T-helper 2 cell treated with Interferon-gamma antibody and Interleukin-4, amounts not matched to agents 100 ng/mL and 5 ng/mL, for 36 hours (primary cell): ENCODE results near the gene PCDHB5. TPM values are rescaled to one million over a fixed set of nuclear protein-coding genes. Genes with fewer than 3 reads are reported as not detected.
"Not testable (repeated sequence)": the region's sequence is repeated elsewhere in the genome, so short reads cannot be mapped to it uniquely, and the experiment has no call there.

Experiments used
- intact Hi-C: fragments of 100-400 bp; cut with micrococcal nuclease; formaldehyde crosslinking; loops from one replicate; pipeline ENCODE4 v1.15.1; 2023
- total RNA-seq: library from RNA; stranded (reverse); gene quantifications from 2 replicates; pipeline ENCODE4 v1.2.3, GENCODE V29; 2022

The PCDHB5 gene
- total RNA-seq, result not detected in 2 replicates

DNA sequence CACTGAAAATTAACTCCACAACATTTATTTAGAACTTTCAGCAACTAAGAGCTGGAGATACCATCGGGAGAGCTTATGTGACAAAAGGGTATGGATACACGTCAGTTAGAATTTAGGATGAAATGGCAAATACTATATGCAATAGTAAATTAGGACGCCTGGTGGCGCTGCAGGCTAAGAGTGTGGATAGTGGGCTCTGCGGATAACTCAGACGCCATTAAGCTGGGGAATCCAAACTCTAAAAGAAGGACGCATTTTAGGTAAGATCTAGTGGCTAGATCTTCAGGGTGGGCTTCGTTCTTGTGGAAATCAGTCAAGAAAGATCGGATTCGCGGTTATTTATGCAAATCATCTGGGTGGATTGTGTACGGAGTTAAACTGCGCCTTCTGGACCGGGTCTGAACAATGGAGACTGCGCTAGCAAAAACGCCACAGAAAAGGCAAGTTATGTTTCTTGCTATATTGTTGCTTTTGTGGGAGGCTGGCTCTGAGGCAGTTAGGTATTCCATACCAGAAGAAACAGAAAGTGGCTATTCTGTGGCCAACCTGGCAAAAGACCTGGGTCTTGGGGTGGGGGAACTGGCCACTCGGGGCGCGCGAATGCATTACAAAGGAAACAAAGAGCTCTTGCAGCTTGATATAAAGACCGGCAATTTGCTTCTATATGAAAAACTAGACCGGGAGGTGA lies at the start of gene PCDHB5:
Gene PCDHB5 (plus strand): TSS at position 177 of the 688 bp plus-strand sequence. CDS start 229 bp downstream, at position 406.
- intact Hi-C loops, result no loop called here

GRCh38 chr5:141094481-141095262 lies 40.3 kb upstream of the PCDHB5 start, which contains the start of gene PCDHB2:
TSS of gene PCDHB2 (plus strand) at chr5:141094615. CDS start at chr5:141094791, 176 bp downstream.
- intact Hi-C loops, result no loop called here

DNA sequence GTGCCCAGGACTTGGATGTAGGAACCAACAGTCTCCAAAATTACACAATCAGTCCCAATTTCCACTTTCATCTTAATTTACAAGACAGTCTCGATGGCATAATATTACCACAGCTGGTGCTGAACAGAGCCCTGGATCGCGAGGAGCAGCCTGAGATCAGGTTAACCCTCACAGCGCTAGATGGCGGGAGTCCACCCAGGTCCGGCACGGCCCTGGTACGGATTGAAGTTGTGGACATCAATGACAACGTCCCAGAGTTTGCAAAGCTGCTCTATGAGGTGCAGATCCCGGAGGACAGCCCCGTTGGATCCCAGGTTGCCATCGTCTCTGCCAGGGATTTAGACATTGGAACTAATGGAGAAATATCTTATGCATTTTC lies 39.8 kb upstream of the PCDHB5 start:
- intact Hi-C loops, result no loop called here

- intact Hi-C loops, result not testable (repeated sequence)
These were observed 38.8 kb upstream of the PCDHB5 start for GRCh38 chr5:141096181-141096580.

DNA sequence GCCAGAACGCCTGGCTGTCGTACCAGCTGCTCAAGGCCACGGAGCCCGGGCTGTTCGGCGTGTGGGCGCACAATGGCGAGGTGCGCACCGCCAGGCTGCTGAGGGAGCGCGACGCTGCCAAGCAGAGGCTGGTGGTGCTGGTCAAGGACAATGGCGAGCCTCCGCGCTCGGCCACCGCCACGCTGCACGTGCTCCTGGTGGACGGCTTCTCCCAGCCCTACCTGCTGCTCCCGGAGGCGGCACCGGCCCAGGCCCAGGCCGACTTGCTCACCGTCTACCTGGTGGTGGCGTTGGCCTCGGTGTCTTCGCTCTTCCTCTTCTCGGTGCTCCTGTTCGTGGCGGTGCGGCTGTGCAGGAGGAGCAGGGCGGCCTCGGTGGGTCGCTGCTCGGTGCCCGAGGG lies 38.4 kb upstream of the PCDHB5 start:
- intact Hi-C loops, result not testable (repeated sequence)

DNA sequence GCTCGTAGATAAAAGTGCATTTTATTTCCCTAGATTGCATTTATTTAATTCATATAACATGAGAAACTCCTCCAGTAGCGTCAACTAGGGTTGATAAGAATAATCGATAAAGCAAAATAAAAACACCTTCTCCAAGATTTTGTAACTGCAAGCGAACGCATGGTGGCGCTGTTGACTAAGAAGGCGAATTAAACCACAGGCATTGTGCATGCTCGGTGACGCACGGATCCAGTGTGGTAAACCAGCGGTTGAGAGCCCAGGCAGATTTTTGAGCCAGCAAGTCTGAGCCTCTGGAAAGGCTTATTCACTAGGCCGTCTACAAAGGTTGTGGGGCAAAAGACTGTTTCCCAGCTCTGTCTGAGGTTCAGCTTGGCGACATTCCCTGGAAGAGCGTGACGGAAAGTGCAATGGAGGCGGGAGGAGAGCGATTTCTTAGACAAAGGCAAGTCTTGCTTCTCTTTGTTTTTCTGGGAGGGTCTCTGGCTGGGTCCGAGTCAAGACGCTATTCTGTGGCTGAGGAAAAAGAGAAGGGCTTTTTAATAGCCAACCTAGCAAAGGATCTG lies 34.7 kb upstream of the PCDHB5 start, which contains the start of gene PCDHB3:
Gene PCDHB3 (plus strand): TSS at position 231 of the 563 bp plus-strand sequence. CDS start 177 bp downstream, at position 408.
- intact Hi-C loops, result no loop called here

- intact Hi-C loops, result no loop called here
These were observed 33.9 kb upstream of the PCDHB5 start for GRCh38 chr5:141101059-141101458.

DNA sequence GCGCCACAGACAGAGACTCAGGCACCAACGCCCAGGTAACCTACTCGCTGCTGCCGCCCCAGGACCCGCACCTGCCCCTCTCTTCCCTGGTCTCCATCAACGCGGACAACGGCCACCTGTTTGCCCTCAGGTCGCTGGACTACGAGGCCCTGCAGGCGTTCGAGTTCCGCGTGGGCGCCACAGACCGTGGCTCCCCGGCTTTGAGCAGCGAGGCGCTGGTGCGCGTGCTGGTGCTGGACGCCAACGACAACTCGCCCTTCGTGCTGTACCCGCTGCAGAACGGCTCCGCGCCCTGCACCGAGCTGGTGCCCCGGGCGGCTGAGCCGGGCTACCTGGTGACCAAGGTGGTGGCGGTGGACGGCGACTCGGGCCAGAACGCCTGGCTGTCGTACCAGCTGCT lies 32.9 kb upstream of the PCDHB5 start:
- intact Hi-C loops, result not testable (repeated sequence)

DNA sequence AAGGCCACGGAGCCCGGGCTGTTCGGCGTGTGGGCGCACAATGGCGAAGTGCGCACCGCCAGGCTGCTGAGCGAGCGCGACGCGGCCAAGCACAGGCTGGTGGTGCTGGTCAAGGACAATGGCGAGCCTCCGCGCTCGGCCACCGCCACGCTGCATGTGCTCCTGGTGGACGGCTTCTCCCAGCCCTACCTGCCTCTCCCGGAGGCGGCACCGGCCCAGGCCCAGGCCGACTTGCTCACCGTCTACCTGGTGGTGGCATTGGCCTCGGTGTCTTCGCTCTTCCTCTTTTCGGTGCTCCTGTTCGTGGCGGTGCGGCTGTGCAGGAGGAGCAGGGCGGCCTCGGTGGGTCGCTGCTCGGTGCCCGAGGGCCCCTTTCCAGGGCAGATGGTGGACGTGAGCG lies 32.5 kb upstream of the PCDHB5 start:
- intact Hi-C loops, result not testable (repeated sequence)

GRCh38 chr5:141105350-141105749 lies 29.7 kb upstream of the PCDHB5 start:
- intact Hi-C loops, result no loop called here

GRCh38 chr5:141119250-141119649 lies 15.8 kb upstream of the PCDHB5 start:
- intact Hi-C loops, result no loop called here

DNA sequence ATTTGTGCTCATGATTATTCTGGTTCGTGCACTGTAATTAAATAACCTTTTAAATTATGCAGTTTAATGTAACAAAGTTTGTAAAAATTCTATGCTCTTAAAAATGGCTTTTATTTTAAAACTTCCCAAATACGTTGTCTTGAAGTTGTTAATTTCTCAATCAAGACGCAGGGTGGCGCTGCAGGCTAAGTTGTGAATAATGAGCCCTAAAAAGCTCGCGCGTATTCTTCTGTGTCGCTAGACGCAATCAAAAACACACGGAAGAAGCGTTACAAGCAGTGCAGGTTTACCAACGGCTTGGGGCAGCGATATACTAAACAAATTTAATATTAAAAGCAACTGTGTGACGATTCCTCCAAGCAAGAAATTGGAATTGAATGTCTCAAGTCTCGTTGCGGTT lies 13.4 kb upstream of the PCDHB5 start, which contains the start of gene PCDHB4:
Gene PCDHB4 (plus strand): TSS at position 256 of the 400 bp plus-strand sequence. CDS start 181 bp downstream, outside the sequence.
- intact Hi-C loops, result no loop called here

GRCh38 chr5:141121985-141122384 lies 13.0 kb upstream of the PCDHB5 start:
- intact Hi-C loops, result no loop called here

GRCh38 chr5:141123396-141124135 lies 11.4 kb upstream of the PCDHB5 start:
- intact Hi-C loops, result not testable (repeated sequence)

- intact Hi-C loops, result no loop called here
These were observed 7.7 kb upstream of the PCDHB5 start for GRCh38 chr5:141127305-141127704.

DNA sequence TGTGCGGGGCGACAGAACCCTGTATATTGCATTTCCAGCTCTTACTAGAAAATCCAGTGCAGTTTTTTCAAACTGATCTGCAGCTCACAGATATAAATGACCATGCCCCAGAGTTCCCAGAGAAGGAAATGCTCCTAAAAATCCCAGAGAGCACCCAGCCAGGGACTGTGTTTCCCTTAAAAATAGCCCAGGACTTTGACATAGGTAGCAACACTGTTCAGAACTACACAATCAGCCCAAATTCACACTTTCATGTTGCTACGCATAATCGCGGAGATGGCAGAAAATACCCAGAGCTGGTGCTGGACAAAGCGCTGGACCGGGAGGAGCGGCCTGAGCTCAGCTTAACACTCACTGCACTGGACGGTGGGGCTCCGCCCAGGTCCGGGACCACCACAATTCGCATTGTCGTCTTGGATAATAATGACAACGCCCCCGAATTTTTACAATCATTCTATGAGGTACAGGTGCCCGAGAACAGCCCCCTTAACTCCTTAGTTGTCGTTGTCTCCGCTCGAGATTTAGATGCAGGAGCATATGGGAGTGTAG lies 786 bp downstream of the PCDHB5 start:
- intact Hi-C loops, result no loop called here

DNA sequence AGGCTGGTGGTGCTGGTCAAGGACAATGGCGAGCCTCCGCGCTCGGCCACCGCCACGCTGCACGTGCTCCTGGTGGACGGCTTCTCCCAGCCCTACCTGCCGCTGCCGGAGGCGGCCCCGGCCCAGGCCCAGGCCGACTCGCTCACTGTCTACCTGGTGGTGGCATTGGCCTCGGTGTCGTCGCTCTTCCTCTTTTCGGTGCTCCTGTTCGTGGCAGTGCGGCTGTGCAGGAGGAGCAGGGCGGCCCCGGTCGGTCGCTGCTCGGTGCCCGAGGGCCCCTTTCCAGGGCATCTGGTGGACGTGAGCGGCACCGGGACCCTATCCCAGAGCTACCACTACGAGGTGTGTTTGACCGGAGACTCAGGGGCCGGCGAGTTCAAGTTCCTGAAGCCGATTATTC lies 2.3 kb downstream of the PCDHB5 start:
- intact Hi-C loops, result not testable (repeated sequence)

DNA sequence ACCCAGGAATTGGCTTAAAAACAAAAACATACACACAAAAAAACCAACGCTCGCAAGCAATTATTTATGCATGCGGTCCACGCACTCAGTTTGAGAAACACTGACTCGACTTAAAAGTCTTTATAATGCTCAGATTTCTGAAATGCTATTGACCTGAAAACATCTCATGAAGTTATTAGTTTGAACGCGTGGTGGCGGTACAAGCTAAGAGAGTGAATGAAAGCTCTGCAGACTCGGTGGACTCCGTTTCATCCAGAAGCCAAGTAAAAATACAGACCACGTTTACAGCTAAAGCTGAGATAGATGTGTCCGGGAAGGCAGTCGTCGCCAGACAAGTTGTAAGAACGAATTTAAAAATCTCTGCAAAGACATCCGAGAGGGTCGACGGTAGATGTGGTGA lies 14.8 kb downstream of the PCDHB5 start, which contains the start of gene PCDHB6:
Gene PCDHB6 (plus strand): TSS at position 246 of the 400 bp plus-strand sequence. CDS start 201 bp downstream, outside the sequence.
- intact Hi-C loops, result no loop called here

- intact Hi-C loops, result no loop called here
These were observed 15.4 kb downstream of the PCDHB5 start for GRCh38 chr5:141150224-141150992.

DNA sequence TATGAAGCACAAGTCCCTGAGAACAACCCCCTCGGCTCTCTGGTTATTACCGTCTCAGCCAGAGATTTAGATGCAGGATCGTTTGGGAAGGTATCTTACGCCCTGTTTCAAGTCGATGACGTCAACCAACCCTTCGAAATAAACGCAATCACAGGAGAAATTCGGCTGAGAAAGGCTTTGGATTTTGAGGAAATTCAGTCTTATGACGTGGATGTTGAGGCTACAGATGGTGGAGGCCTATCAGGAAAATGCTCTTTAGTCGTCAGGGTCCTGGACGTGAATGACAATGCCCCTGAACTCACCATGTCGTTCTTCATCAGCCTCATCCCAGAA lies 16.0 kb downstream of the PCDHB5 start:
- intact Hi-C loops, result no loop called here
